Measurements from ENCODE around the gene BEND3. TPM values are rescaled to one million over a fixed set of nuclear protein-coding genes. Genes with fewer than 3 reads are reported as not detected.

The BEND3 gene
- total RNA-seq, 1 donor from 2014 or later = 7.7 TPM

GRCh38 chr6:107083047-107083768 lies 32.1 kb downstream of the BEND3 start:
- H3K27me3 ChIP-seq (ENCODE audit: control insufficient read depth, insufficient read depth, low read length) = no peaks in the 10 kb centered on the region
- no peak for TF ChIP-seq CTCF (IDR thresholded peaks at IDR 0.05; ENCODE audit: insufficient read depth, low read length, poor library complexity, severe bottlenecking)
- DNase-seq (ENCODE audit: low read depth) = no peak
- no peak overlapping the region for H3K4me3 ChIP-seq (ENCODE audit: low read depth, low read length)
- H3K36me3 ChIP-seq (ENCODE audit: control insufficient read depth, insufficient read depth, low read length) = no peaks in the 10 kb centered on the region

GRCh38 chr6:107082045-107082444 lies 33.3 kb downstream of the BEND3 start:
- no peak for TF ChIP-seq CTCF (IDR thresholded peaks at IDR 0.05; ENCODE audit: insufficient read depth, low read length, poor library complexity, severe bottlenecking)
- no peaks in the 10 kb centered on the region for H3K36me3 ChIP-seq (ENCODE audit: control insufficient read depth, insufficient read depth, low read length)
- no peak overlapping the region for H3K4me3 ChIP-seq (ENCODE audit: low read depth, low read length)
- no peak for DNase-seq (ENCODE audit: low read depth)
- no peaks in the 10 kb centered on the region for H3K27me3 ChIP-seq (ENCODE audit: control insufficient read depth, insufficient read depth, low read length)

- peak; percentile 20 for TF ChIP-seq CTCF (IDR thresholded peaks at IDR 0.05; ENCODE audit: insufficient read depth, low read length, poor library complexity, severe bottlenecking)
- no peak for DNase-seq (ENCODE audit: low read depth)
- H3K36me3 ChIP-seq (ENCODE audit: control insufficient read depth, insufficient read depth, low read length) = no peaks in the 10 kb centered on the region
- no peak overlapping the region for H3K4me3 ChIP-seq (ENCODE audit: low read depth, low read length)
- H3K27me3 ChIP-seq (ENCODE audit: control insufficient read depth, insufficient read depth, low read length) = no peaks in the 10 kb centered on the region
These were observed 35.3 kb downstream of the BEND3 start for GRCh38 chr6:107080036-107080435.

GRCh38 chr6:107079429-107079828 lies 35.9 kb downstream of the BEND3 start:
- TF ChIP-seq CTCF (IDR thresholded peaks at IDR 0.05; ENCODE audit: insufficient read depth, low read length, poor library complexity, severe bottlenecking) = no peak

GRCh38 chr6:107077710-107078109 lies 37.6 kb downstream of the BEND3 start:
- no peaks in the 10 kb centered on the region for H3K36me3 ChIP-seq (ENCODE audit: control insufficient read depth, insufficient read depth, low read length)
- H3K4me3 ChIP-seq (ENCODE audit: low read depth, low read length) = no peak overlapping the region
- no peak for DNase-seq (ENCODE audit: low read depth)
- H3K27me3 ChIP-seq (ENCODE audit: control insufficient read depth, insufficient read depth, low read length) = no peaks in the 10 kb centered on the region
- no peak for TF ChIP-seq CTCF (IDR thresholded peaks at IDR 0.05; ENCODE audit: insufficient read depth, low read length, poor library complexity, severe bottlenecking)

More at GRCh38 chr6:107079429-107079828, 35.9 kb downstream of the BEND3 start:
- DNase-seq (ENCODE audit: low read depth) = no peak
- H3K36me3 ChIP-seq (ENCODE audit: control insufficient read depth, insufficient read depth, low read length) = no peaks in the 10 kb centered on the region
- H3K4me3 ChIP-seq (ENCODE audit: low read depth, low read length) = no peak overlapping the region
- H3K27me3 ChIP-seq (ENCODE audit: control insufficient read depth, insufficient read depth, low read length) = no peaks in the 10 kb centered on the region

- no peak for DNase-seq (ENCODE audit: low read depth)
- TF ChIP-seq CTCF (IDR thresholded peaks at IDR 0.05; ENCODE audit: insufficient read depth, low read length, poor library complexity, severe bottlenecking) = peak; percentile 26
These were observed 39.3 kb downstream of the BEND3 start for GRCh38 chr6:107075951-107076381.

More at GRCh38 chr6:107075951-107076381, 39.3 kb downstream of the BEND3 start:
- no peaks in the 10 kb centered on the region for H3K36me3 ChIP-seq (ENCODE audit: control insufficient read depth, insufficient read depth, low read length)
- no peak overlapping the region for H3K4me3 ChIP-seq (ENCODE audit: low read depth, low read length)
- no peaks in the 10 kb centered on the region for H3K27me3 ChIP-seq (ENCODE audit: control insufficient read depth, insufficient read depth, low read length)
